HG03280 (cell line): ENCODE data around the gene CYBB.
A peak's percentile ranks its signal among the peaks of the same experiment; 100 is the strongest.

Experiments used
- ATAC-seq: cut with Tn5 transposase; IDR thresholded peaks from one replicate; pipeline ENCODE4 v1.9.1; 2021; ENCODE audit warnings: mild to moderate bottlenecking, moderate library complexity; ENCODE audit not compliant: unreplicated experiment

The CYBB gene

DNA sequence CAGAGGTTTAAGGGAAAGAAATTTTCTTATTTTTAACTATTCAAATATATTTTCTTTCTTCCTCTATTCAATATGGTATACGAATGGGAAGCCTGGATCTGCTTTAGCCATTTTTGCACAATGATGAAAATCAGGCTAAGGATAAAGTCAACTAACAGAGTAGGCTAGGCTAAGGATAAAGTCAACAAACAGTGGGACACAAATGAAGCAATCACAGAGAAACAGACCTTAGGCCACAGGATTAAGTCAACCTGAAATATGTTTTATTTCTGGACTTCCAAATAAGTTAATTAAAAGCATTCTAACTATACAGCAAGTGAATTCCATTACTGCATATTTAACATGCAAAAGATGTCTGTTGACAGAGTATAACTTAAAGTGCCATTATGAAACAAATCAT lies 50.5 kb downstream of the CYBB start:
- ATAC-seq, result no peak

DNA sequence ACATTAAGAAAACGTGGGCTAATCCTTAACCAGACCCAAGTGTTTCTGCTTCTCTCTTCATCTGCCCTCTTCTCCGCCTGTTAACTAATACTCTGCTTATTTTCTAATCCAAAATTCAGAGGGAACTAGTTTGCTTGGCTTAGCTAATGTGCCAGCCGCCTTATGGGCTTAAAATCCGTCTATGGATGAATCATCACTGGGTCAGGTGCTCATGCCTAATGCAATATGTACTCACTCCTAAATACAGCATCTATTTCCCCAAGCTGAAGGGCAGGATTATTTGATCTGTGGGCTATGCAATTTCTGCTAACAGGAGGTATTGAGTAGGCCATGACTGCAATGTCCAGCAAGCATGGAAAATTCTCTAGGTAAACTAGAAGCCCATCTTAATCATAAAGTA lies 55.1 kb downstream of the CYBB start:
- ATAC-seq, result no peak

DNA sequence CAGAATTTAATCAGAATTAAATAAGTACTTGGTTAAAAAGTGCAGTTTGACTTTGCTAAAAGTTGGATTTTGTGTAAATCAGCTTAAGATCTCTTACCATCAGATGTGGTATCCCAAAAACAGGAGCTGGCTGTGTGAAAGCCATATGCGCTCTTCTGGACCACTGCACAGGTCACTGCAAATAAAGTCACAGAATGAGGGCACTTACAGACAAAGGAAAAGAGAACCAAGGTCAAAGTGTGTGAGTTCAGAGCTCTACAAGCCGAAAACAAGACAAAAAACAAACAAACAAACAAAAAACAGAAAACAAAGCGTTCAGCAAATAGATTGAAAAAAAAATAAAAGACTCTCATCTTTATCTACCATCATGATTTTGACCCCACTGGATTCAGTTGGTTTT lies 61.1 kb downstream of the CYBB start:
- no peak for ATAC-seq

DNA sequence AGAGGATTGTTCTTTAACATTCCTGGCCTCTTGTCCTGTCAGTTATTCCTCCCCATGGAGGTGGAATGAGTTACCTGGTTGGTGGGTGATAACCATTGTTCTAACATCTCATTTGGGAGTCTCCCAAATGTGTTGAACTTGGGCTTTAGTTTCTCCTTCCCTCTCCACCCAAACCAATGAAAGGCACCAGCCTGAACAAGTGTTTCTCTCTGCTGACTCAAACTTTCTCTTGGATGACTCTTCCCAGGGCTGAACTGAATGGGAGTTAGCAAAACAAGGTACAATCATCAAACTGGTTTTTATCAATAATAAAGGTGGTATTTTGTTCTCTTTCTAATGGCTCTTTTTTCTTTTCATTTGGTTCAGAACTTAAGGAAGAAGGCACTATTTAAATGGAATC lies 64.8 kb downstream of the CYBB start:
- no peak for ATAC-seq

DNA sequence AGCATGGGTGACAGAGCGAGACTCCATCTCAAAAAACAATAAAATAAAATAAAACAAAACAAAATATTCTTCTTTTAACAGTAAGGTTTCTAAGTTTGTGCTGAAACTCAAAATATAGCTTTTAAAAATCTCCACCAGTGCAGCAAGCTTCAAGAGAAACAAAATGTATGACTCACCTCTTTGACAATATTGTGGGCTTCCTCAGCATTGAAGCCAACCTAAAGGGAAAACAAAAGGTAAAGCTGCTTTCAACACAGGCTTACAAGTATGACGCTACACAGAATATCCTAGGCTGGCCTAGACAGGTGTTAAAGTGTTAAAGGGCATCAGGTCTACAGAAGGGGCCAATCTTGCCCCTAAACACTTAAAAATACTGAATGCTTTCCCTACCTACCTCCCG lies 66.3 kb downstream of the CYBB start:
- ATAC-seq, result no peak

DNA sequence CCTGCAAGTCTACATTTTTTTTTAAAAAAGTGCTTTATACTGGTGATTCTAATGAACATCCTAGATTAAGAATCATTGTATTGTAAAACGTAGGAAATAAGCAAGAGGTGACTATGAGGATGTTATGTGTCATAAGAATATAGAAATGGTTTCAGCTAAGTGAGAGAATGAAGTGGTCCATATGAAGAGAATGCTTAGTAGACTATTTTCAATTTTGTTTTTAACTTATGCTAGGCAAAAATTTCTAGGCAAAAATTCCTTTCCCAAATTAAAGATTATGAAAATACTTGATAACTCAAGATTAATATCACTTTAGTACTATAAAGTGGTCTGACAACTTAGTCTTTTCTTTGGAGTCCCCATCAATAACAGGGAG lies 66.7 kb downstream of the CYBB start:
- ATAC-seq, result no peak

DNA sequence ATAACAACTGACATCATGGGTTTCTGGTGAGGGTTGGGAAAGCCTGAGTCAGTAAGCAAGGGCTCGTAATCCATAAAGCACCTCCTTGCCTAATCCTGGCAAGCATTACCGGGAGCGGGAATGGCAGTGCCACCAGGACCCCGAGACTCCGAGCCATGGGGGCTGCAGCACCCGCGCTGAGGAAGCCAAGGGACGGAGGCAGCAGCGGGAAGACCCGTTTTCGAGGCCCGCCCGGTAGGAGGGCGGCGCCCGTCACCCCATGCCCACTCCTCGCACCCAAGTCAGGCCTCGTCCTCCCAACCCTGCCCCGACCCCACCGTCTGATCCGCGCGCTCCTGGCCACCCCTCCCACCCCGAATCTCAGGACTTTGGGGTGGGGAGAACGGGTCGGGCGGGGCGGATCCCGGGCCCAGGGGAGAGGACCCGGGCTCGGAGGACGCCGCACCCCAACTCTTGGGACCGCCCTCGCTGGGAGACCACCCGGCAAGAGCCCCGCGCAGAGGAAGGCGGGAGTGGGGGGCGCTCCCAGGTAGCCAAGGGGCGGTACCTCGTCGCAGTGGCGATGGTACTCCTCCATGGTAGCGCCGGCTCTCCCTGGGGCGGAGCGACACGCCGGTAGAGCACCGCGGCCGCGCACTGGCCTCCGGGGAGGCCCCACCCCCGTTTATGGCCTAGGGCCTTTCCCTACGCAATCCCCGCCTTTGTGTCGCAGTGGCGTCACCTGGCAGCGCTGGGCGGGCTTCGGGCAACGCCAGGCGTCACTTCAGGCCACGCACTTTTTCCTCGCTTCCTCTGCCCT lies 67.3 kb downstream of the CYBB start, which contains the start of gene DYNLT3:
Gene DYNLT3 (minus strand): TSS at position 638 of the 799 bp plus-strand sequence. CDS start 61 bp downstream, at position 577.
- peak; percentile 99 for ATAC-seq

DNA sequence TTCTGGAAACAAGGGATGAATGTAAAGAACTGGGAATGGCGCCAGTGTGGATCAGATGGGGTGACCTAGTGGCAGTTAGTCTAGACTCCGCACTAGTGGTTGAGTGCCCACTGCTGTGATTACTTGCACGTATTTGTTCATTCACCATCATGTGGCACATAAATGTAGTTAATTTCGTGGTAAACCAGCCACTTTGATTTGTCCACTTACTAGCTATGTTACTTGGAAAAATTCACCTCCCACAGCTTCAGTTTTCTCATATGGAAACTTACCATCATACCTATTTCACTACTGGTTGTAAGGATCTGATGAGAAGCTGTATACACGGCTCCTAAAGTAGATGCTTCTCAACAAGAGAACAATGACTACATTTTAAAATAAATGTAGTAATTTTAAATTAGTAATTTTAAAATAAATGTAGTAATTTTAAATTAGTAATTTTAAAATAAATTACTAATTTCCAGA lies 67.9 kb downstream of the CYBB start:
- no peak for ATAC-seq

DNA sequence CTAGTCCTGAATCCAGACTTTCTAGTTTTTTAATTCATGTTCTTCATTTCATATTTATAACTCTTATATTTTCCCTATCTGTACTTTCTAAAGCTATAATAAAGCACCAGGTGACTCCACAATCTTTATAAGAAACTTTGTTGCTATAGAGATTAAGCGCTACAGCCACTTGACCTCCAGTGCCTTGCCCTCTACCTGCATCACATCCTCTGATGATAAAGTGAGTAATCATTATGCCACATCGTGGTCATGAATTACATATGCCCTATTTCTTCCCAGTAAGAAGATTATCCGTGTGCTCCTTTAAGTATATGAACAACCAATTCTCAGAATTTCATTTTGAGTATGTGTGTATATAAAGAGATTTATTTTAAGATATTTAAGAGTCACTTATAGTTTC lies 74.3 kb downstream of the CYBB start:
- no peak for ATAC-seq

DNA sequence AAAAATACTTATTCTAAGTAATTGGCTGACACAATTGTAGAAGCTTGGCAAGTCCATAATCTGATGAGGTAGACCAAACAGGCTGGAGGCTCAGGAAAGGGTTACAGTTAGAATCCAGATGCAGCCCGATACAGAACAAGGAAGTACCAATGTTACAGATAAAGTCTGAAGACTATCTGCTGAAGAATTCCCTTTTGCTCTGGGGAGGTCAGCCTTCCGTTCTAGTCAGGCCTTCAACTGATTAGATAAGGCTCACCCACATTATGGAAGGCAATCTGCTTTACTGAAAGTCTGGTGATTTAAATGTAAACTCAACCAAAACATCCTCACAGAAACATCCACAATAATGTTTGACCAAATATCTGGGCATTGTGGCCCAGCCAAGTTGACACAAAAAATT lies 74.9 kb downstream of the CYBB start:
- no peak for ATAC-seq

DNA sequence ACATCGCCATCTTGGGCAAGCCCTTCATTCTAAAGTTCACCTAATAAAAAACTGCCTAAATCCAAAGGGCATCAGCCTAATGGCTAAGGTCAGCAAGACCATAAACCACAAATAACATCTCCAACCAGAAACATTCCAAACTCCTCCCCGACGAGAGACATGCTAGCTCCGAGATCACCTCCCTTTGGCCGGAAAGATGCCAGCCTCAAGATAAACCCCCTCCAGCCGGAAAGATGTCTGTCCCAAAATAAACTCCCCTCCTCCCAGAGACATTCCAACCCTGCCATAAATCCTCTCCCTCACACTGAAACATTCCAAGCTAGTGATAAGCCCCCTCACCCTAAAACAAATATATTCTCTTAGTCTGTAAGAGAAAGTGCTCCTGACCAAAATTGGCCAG lies 80.9 kb downstream of the CYBB start:
- ATAC-seq, result no peak

DNA sequence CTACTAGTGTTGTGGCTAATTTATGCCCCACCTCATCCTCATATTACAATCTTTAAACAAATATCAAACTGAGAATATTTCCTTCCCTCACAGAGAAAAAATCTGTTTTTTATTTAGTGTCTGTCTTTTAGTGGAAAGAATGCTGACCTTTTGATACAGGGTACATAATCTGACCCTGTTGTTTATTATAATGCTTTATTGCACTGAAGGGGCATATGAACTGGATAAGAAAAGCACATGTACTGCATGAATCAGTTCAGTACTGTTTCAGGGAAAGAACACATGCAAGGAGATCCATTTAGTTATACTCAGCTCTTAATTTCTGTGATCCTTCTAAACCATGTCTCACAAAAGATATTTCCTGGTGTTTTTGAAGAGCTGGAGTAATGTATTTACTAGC lies 83.0 kb downstream of the CYBB start:
- no peak for ATAC-seq
